ENCODE measurements around the gene ANXA1.

The ANXA1 gene

GRCh38 chr9:73151653-73152542, at the start of gene ANXA1:
ANXA1 (plus strand) TSS chr9:73151865; CDS start chr9:73158536, 6,671 bp downstream.
- DNase-seq (ENCODE audit: low read depth in 2 of 2), result no peak

- no peak for DNase-seq (ENCODE audit: low read depth in 2 of 2)
Measured at GRCh38 chr9:73104342-73104741, 47.3 kb upstream of the ANXA1 start.

GRCh38 chr9:73104921-73105320, 46.7 kb upstream of the ANXA1 start:
- no peak for DNase-seq (ENCODE audit: low read depth in 2 of 2)

- DNase-seq (ENCODE audit: low read depth in 2 of 2), result peak; percentile 13 to 46
Measured at GRCh38 chr9:73107489-73108069, 44.1 kb upstream of the ANXA1 start.

GRCh38 chr9:73114058-73114457, 37.6 kb upstream of the ANXA1 start:
- DNase-seq (ENCODE audit: low read depth in 2 of 2), result no peak

- DNase-seq (ENCODE audit: low read depth in 2 of 2), result no peak
Measured at GRCh38 chr9:73114958-73115357, 36.7 kb upstream of the ANXA1 start.

GRCh38 chr9:73116031-73116430, 35.6 kb upstream of the ANXA1 start:
- no peak for DNase-seq (ENCODE audit: low read depth in 2 of 2)

GRCh38 chr9:73116880-73117279, 34.8 kb upstream of the ANXA1 start:
- DNase-seq (ENCODE audit: low read depth in 2 of 2), result no peak

- no peak for DNase-seq (ENCODE audit: low read depth in 2 of 2)
Measured at GRCh38 chr9:73118286-73118685, 33.4 kb upstream of the ANXA1 start.

GRCh38 chr9:73118898-73119554, 32.6 kb upstream of the ANXA1 start:
- DNase-seq (ENCODE audit: low read depth in 2 of 2), result no peak

- DNase-seq (ENCODE audit: low read depth in 2 of 2), result no peak
Measured at GRCh38 chr9:73121375-73121935, 30.2 kb upstream of the ANXA1 start.

- no peak for DNase-seq (ENCODE audit: low read depth in 2 of 2)
Measured at GRCh38 chr9:73125651-73126050, 26.0 kb upstream of the ANXA1 start.

GRCh38 chr9:73129941-73130685, 21.6 kb upstream of the ANXA1 start:
- no peak for DNase-seq (ENCODE audit: low read depth in 2 of 2)

- DNase-seq (ENCODE audit: low read depth in 2 of 2), result no peak
Measured at GRCh38 chr9:73131461-73131860, 20.2 kb upstream of the ANXA1 start.

- DNase-seq (ENCODE audit: low read depth in 2 of 2), result peak; percentile 23 to 46
Measured at GRCh38 chr9:73132034-73132776, 19.5 kb upstream of the ANXA1 start.

- no peak for DNase-seq (ENCODE audit: low read depth in 2 of 2)
Measured at GRCh38 chr9:73133022-73133651, 18.5 kb upstream of the ANXA1 start.

- no peak for DNase-seq (ENCODE audit: low read depth in 2 of 2)
Measured at GRCh38 chr9:73133921-73134407, 17.7 kb upstream of the ANXA1 start.

- no peak for DNase-seq (ENCODE audit: low read depth in 2 of 2)
Measured at GRCh38 chr9:73135394-73135793, 16.3 kb upstream of the ANXA1 start.

GRCh38 chr9:73137286-73137899, 14.3 kb upstream of the ANXA1 start:
- no peak for DNase-seq (ENCODE audit: low read depth in 2 of 2)

- DNase-seq (ENCODE audit: low read depth in 2 of 2), result no peak
Measured at GRCh38 chr9:73137914-73138313, 13.8 kb upstream of the ANXA1 start.

Data from stimulated activated CD8-positive, alpha-beta memory T cell treated with anti-CD3 and anti-CD28 coated beads, Interleukin-2, amount 100 ng/mL, for 1 hour (primary cell).